Measurements from ENCODE around the gene PAX7. TPM values are rescaled to one million over a fixed set of nuclear protein-coding genes. Genes with fewer than 3 reads are reported as not detected.

PAX7 gene
- total and polyA plus RNA-seq, 11 donors, result not detected

DNA sequence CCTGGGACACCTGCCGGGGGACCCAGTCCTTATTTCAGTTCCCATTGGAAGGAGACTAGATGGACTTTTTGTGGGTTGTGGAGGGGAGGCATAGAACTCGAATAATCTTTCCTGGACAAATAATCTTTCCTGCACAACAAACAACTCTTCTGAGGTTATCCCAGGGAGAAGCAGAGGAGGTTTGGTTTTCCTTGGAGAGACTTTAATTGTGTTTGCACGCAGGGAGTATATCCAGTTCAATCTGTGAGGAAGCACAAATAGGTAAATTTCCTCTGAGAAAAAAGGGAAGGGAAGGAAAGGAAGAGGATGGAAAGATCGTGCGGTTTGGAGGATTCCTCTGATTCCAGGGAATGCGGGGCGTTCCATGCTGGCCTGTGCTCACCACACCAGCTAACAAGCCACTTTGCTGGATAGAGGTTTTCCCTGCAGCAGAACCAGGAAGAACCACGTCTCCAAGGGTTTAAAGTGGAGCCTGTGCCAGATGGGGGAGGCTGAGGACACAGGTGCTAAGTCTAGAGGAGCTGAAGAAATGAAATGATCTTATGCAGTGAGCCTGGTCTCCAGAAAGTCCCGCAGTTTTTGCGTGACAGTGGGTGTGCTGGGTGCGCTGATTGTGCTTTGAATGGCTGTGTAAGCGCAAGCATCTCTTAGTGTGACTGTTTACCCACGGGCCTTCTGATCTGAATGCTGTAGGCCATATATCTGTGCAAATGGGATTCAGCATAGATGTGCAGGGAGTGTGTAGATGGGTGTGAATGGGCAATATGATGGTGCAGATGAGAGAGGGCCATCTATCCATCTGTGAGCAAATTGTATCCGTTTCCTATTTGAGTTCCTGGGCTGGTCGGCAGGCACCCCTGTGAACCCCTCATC is 7.6 kb downstream of the PAX7 start:
- Histone ChIP-seq H3K9me3 (no peaks in the 10 kb centered on the region), H3K27ac (no peak overlapping the region), H3K27me3 (peaks cover 79 to 100% (median 99%) of the 10 kb centered on the region in 9 donors), H3K4me3 (no peak overlapping the region), H3K36me3 (no peaks in the 10 kb centered on the region), H3K4me1 (peaks cover 0 to 17% (median 0%) of the 10 kb centered on the region in 12 donors)
- DNase-seq (no peak), ATAC-seq (no peak)
- TF ChIP-seq, protein P1, sequence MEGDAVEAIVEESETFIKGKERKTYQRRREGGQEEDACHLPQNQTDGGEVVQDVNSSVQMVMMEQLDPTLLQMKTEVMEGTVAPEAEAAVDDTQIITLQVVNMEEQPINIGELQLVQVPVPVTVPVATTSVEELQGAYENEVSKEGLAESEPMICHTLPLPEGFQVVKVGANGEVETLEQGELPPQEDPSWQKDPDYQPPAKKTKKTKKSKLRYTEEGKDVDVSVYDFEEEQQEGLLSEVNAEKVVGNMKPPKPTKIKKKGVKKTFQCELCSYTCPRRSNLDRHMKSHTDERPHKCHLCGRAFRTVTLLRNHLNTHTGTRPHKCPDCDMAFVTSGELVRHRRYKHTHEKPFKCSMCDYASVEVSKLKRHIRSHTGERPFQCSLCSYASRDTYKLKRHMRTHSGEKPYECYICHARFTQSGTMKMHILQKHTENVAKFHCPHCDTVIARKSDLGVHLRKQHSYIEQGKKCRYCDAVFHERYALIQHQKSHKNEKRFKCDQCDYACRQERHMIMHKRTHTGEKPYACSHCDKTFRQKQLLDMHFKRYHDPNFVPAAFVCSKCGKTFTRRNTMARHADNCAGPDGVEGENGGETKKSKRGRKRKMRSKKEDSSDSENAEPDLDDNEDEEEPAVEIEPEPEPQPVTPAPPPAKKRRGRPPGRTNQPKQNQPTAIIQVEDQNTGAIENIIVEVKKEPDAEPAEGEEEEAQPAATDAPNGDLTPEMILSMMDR (IDR thresholded peaks at IDR 0.05), result no peak
- no peak for TF ChIP-seq POLR2A (IDR thresholded peaks at IDR 0.05)
- WGBS, 4 donors, result 5 to 13% (median 8%) methylated on average over 15 of the region's 15 CpGs
- intact Hi-C loops (cut with DNase I), result no loop called here

- DNase-seq (no peak), ATAC-seq (no peak)
- no peaks in the 10 kb centered on the region for H3K9me3 ChIP-seq
- H3K27ac ChIP-seq, result no peak overlapping the region
- no peak overlapping the region for H3K4me3 ChIP-seq
- TF ChIP-seq, protein P1 (IDR thresholded peaks at IDR 0.05), result no peak
- no peak for TF ChIP-seq POLR2A (IDR thresholded peaks at IDR 0.05)
- intact Hi-C loops (cut with DNase I), result no loop called here
- H3K4me1 ChIP-seq, result peaks cover 0 to 24% (median 2%) of the 10 kb centered on the region in 12 donors
- 5 to 10% (median 8%) methylated on average over 6 of the region's 6 CpGs for WGBS, 4 donors
- no peaks in the 10 kb centered on the region for H3K36me3 ChIP-seq
- peaks cover 78 to 100% (median 99%) of the 10 kb centered on the region in 9 donors for H3K27me3 ChIP-seq
Measured at GRCh38 chr1:18638835-18639364, 8.3 kb downstream of the PAX7 start.

- intact Hi-C loops (cut with DNase I), result no loop called here
- Histone ChIP-seq H3K4me1 (peaks cover 0 to 24% (median 2%) of the 10 kb centered on the region in 12 donors), H3K9me3 (no peaks in the 10 kb centered on the region), H3K27me3 (peaks cover 77 to 100% (median 99%) of the 10 kb centered on the region in 9 donors), H3K36me3 (no peaks in the 10 kb centered on the region), H3K4me3 (no peak overlapping the region), H3K27ac (no peak overlapping the region)
- TF ChIP-seq POLR2A (IDR thresholded peaks at IDR 0.05), result no peak
- TF ChIP-seq, protein P1 (IDR thresholded peaks at IDR 0.05), result no peak
- ATAC-seq, result no peak
- WGBS, 4 donors, result 5 to 6% (median 6%) methylated on average over 10 of the region's 10 CpGs
- DNase-seq, result no peak
Measured at GRCh38 chr1:18639368-18640055, 8.9 kb downstream of the PAX7 start.

All from heart left ventricle (tissue), 16 donors.